Hepatocyte (in vitro differentiated cells): Measurements from ENCODE around the gene RHCG.

Experiments
- CTCF ChIP-seq: fragments of 200-600 bp; sonication (generic); IDR thresholded peaks from 2 replicates; pipeline ENCODE4 v1.5.1; 2016; ENCODE audit warnings: antibody characterized with exemption, mild to moderate bottlenecking; ENCODE audit not compliant: poor library complexity
- EZH2 ChIP-seq: fragments of 200-600 bp; sonication (generic); IDR thresholded peaks from 2 replicates; pipeline ENCODE4 v1.6.1; 2016; ENCODE audit warnings: antibody characterized with exemption, mild to moderate bottlenecking, borderline replicate concordance
- EZH2phosphoT487 ChIP-seq: fragments of 200-600 bp; sonication (generic); IDR thresholded peaks from one replicate; pipeline ENCODE4 v1.6.1; 2018; ENCODE audit warnings: antibody characterized with exemption, mild to moderate bottlenecking, low read depth, moderate library complexity; ENCODE audit not compliant: unreplicated experiment, severe bottlenecking

- TF ChIP-seq CTCF = peak; percentile 36
- TF ChIP-seq EZH2 = no peak
- TF ChIP-seq EZH2phosphoT487 = no peak
These were observed 4.2 kb downstream of the RHCG start for GRCh38 chr15:89492111-89492641.
